ENCODE results near the gene LY9.

Gene LY9

DNA sequence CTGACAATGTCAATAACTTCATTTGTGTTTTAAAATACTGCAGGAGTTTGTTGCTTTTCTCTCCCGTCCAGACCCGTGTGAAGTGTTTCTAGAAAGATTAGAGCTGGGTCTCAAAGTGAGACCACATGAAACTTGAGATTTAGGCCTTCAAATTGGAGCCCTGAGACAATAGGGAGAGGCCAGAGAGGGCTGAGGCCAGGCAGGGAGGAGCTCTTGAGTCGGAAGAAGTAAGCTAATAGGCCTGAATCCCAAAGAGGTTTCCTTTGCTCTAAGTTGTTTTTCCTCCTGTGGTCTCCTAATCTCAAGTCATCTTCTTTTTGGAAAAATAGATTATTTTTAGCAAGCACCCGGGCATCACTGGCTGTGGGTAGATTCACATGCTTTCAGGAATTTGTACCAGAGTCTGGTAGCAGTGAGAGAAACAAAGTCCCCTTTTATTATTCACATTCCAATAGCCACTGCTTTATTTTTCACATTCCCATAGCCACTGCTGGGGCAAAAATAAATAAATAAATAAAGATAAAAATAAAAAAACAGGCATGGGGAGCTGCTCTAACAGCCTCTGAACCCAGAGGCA, 41.1 kb downstream of the LY9 start:
- no peak for DNase-seq (ENCODE audit: low spot score)

DNA sequence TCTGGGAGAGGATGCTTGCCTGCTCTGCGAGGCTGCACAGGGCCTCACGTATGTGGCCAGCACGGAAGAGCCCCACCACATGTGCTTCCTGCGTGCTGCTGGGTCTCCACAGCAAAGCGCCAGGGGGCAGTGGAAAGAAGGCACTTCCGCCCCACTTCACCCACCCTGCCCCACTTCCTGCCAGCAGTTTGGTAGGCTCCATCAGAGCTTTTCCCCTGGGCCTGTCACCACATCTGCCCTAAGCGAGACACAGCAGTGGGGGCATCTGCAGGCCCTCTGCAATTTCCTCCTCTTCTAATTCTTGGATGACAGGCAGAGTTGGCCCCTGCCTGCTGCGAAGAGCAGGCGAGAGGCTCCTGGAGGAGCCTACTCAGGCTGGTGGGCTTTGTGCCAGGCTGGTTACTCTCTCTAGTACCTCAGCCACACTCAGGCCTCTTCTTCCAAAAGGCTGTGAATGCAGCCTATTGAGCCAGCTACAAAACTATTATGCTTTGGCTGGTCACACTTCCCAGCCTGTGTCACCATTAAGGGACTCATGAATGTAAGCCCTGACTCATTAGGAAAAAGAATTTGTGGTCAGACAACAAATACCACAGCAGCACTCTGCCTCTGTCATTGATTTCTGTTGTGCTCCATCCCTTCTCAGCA, 41.7 kb downstream of the LY9 start:
- peak; percentile 21 for DNase-seq (ENCODE audit: low spot score)

DNA sequence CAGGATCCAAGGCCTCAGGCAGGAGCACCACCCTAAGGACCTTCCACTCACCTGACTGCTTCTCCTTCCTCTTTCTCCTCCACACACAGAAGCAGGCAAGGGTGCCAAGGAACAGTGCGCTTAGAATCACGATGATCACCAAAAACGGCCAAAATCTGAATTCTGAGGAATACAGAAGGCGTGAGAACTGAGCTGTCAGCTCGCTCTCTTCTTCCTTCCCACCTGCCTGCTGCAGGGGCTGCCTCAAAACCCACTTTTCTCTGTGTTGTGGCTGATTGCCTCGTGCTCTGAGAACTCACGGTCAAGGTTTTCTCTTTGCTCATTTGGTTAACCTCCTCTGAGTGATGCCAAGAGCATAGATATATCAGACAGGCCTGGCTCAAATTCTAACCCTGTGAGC, 42.9 kb downstream of the LY9 start:
- no peak for DNase-seq (ENCODE audit: low spot score)

DNA sequence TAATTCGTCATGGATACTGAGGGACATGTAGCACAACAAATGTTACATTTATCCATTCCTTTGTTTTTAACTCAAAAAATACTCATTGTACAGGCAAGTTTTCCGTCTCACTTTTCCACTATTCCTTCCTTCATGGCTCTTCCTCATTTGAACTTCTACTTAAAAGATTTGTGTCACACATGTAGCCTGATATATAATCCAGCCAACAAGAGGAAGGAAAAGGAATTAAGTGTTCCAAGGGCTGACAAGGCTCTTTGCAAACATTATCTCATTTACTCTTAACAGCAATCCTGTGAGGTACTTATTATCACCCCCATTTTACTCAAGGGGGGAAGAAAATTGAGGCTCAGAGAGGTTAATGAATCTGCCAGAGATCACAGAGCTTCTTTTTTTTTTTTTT, 43.8 kb downstream of the LY9 start:
- DNase-seq (ENCODE audit: low spot score): no peak

DNA sequence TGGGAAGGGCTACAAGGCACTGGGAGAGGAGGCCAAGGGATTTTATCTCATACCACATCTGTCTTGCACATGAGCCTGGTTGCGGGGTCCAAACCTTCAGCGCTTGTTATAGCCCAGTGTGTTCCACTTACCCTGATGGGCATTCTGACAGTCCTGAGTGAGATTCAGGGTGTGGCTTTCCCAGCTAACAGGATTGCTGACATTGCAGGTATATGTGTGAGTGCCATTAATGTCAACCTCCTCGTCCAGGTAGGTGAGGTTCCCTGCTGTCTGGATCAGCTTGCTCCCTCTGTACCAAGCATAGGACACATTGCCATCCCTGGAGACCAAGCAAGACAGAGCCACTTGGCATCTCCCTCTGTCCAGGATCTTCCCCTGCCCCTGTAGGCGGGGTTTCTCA, 45.1 kb downstream of the LY9 start:
- no peak for DNase-seq (ENCODE audit: low spot score)

DNA sequence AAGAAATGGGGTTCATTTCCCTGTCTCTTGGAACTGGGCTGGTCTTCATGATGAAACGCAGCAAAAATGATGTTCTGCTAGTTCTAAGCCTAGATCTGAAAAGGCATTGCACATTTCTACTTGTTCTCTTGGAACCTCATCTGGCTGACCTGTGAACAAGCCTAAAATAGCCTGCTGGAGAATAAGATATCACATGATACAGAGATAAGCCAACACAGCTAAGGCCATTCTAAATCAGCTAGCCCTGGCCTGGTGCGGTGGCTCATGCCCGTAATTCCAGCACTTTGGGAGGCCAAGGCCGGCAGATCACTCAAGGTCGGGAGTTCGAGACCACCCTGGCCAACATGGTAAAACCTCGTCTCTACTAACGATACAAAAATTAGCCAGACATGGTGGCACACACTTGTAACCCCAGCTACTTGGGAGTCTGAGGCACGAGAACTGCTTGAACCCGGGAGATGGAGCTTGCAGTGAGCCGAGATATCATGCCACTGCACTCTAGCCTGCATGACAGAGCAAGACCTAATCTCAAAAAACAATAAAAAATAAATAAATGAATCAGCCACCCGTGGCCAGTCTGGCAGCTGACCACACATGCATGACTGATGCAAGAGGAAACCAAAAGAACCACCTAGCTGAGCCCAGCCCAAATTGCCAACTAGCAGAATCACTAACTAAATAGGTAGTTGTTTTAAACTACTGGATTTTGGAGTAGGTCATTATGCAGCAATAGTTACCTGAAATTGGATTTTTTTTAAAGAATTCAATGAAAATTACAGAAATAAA, 48.7 kb downstream of the LY9 start:
- DNase-seq (ENCODE audit: low spot score): no peak

DNA sequence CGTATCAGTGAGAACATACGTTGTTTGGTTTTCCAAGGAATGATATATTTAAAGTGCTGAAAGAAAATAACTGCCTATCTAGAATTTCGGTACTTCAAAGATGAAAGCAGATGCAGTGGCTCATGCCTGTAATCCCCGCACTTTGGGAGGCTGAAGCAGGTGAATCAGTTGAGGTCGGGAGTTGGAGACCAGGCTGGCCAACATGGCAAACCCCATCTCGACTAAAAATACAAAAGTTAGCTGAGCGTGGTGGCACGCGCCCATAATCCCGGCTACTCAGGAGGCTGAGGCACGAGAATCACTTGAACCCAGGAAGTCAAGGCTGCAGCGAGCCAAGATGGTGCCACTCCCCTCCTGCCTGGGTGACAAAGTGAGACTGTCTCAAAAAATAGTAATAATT, 50.3 kb downstream of the LY9 start:
- DNase-seq (ENCODE audit: low spot score): no peak

DNA sequence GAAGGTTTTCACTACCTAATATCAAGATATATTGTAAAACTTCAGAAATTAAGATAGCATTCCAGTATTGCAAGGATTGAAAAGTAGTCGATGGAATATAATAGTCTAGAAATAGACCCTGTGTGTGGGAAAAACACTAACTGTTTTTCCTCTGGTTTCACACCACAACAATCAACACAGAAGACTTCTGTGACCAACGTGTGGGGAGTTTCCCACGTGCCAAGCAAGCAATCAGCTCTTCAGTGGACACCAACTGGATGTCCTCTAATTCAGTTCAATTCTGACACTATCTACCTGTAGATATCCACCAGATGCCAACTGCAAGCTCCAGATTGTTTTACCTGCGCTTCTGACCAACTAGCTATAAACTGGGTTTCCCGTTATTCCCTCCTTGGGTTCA, 54.6 kb downstream of the LY9 start:
- DNase-seq (ENCODE audit: low spot score): no peak

DNA sequence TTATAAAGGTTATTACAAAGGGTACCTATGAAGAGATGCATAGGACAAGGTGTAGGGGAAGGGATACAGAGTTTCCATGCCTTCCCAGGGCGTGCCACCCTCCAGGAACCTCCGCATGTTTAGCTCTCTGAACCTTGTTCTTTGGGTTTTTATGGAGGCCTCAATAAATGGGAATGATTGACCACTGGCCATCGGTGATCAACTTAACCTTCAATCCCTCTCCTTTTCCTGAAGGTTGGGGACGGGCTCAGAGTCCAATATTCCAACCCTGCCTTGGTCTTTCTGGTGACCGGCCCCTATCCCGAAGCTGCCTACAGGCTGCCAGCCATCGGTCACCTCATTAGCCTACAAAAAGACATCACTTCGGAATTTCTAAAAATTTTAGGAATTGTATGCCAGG, 55.0 kb downstream of the LY9 start:
- no peak for DNase-seq (ENCODE audit: low spot score)

DNA sequence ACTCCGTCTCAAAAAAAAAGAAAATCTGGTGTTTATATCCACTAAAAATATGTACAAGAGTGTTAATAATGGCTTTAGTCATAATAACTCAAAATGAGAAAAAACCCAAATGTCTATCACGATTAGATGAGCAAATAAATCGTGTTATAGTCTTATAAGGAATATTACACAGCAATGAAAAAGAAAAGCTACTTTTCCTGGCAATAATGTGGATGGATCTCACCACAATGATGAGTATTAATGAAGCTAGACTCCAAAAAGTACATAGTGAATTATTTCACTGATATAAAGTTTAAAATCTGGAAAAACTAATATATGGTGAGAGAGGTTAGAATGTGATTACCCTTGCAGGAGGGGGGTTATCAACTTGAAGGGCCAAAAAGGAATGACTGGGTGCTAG, 57.0 kb downstream of the LY9 start:
- DNase-seq (ENCODE audit: low spot score): no peak

DNA sequence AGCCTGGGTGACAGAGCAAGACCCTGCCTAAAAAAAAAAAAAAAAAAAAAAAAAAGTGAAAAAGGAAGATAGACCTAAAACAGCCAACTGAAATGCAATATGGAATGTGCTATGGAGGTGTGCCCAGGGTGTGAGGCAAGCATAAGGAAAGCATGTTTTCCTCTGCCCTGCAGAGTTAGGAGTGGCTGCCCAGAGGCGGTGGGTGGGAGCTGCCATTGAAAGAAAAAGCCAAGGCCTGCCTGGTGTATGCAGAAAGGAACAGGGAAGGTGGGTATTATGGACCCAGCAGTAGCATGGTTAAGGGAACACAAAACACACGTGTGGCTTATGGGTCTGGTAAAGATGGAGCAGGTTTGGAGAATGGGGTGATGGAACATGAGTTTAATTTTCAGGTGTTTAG, 57.8 kb downstream of the LY9 start:
- DNase-seq (ENCODE audit: low spot score): no peak

DNA sequence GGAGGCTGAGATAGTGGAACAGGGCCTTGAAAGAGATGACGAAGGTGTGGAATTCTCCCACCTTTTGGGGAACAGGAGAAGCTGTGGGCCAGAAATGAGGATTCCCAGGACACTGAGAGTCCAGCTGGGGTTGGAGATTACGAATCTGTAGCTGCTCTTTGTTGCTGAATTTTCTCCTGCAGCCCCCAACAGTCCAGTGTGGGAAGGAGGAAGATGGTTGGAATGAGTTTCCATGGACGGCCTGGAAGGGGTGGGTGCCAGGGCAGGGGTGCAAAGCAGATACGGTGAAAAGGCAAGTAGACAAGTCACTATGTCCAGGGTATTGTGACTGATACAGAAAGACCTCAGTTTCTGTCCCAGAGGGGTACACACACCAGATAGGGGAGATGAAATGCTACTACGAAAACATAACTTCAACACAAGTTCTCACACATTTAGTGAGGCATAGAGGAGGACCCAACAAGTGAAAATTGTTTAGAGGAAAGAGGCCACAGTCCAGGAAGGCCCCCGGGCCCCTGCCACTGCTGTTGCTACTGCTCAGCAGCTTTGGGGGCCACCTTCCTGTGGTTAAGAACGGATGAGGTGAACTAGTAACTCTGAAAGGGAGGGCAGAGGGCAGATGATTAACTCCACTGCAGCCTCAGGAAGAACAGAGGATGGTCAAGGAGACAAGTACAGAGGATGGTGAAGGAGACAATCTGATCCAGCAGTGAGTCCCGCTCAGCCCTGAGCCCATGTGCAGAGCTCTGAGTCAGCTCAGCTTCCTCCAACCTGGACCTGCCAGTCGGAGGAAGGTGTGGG, 59.4 kb downstream of the LY9 start:
- no peak for DNase-seq (ENCODE audit: low spot score)

DNA sequence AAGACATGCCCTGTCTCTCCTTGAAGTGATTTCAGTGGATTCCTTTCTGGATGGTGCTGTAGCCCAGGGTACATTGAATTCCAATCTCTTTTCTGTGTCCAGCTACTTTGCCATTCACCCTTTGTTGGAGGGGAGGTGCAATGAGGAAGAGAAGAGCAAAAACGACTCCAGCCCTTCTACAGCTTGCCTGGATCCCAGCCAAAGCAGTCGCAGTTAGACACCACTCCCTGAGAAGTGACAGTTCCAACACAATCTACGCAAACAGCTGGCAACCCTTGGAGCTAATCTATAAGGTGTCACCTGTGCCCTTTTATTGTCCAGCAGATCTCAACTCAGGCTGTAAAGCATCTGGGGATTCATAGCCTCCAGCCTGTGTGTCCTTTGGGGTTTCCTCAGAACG, 62.1 kb downstream of the LY9 start:
- no peak for DNase-seq (ENCODE audit: low spot score)

DNA sequence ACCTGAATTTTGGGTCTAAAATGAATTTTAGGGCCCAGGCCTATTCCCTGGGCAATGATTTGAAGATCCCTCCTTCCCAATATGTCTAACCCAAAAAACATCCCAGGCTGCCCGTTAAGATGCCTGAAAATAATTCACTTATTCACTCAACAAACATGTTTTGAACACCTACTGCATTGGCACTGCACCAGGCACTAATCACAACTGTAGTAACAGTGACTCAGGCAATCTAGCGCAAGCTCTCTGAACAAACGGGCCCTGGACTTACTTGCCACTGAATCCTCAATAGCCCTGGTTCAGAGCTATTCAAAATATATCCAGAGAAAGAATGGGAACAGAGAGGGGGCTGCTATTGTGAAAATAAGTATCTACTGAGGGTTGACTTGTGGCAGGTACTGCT, 62.5 kb downstream of the LY9 start:
- DNase-seq (ENCODE audit: low spot score): no peak

DNA sequence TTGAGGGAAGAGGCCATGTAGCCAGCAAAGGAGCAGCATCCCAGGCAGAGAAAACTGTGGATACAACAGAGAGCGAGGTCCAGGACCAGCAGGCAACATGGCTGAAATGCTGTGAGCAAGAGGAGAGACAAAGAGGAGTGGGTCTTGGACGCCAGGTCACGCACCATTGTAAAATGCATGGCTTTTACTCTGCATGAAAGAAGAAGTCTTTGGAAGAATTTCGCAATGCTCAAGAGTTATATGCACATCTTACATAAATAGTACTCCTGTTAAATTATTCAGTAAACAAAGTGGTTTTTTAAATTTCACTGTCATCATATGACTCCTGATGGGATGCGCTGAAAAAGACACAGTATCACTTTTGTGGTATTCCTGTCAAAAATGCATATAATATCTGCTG, 63.2 kb downstream of the LY9 start:
- no peak for DNase-seq (ENCODE audit: low spot score)

DNA sequence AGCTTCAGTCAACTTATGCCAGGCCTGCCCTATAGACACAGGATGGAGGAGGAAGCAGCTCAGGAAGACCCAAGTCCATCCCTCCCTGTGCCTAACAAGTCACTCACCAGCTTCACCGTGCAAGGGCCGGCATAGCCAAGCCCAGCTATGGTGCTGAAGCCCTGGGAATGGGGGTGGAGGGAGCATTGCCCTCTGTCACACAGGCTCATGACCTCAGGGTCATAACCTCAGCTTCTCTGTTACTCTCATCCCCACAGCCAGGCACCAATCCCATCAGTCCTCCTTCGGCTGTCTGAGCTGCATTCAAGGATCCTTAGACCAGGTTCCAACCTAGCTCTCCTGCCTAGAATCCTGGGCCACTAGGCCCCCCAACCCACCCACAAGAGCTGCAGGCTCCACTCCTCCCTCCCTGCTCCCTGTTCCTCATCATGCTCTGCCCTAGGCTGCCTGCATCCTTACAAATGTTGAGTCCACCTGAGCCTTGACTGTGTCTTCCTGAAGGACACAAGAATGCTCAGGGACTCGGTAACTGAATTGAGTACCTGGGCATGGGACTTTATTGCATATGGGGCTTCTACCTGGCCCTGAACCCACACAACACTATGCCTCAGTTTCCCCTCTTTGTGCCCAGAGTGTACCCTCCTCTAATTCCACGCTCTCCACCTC, 65.0 kb downstream of the LY9 start:
- DNase-seq (ENCODE audit: low spot score): no peak

DNA sequence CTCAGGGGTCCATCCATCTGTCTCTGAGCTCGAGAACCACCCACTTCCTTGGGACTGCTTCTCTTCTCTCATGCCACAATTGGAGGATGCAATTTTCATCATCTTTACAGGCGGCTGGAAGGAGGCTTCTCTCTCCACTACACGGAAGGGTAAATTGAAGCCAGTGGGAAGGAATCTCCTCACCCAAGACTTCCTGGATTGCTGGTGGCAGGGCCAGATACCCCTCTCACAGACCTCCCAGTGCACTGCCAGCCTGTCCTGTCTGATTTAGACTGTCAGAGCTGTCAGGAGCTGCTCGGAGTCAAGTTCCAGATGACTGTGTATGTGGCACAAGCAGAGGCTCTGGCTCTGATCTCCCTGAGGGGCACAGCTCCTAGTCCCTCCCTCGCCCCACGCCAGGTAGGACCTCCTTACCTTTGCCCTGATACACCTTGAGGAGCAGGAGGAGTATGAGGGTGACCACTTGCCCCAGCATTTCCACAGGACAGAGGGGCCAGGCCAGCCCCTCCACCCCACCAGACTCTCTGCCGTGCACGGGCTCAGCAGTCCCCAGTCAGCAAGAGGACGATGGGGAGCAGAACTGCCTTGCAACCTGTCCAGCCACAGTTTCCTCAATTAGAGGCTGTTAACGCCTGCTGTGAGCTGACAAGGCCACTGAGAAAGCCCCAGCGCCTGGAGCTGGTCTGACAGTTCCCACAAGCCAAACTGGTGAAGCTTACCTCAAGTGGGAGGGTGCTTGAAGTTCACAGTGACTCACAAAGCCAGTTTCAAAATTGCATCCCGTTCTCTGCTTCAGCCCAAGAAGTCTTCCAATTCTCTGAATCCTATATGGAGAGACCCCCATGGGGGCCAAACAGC, 66.5 kb downstream of the LY9 start, which contains the start of gene CD244:
Gene CD244, minus strand, starts transcription at position 685 of the 858 bp plus-strand sequence. Its CDS starts 210 bp downstream, at position 475.
- no peak for DNase-seq (ENCODE audit: low spot score)

DNA sequence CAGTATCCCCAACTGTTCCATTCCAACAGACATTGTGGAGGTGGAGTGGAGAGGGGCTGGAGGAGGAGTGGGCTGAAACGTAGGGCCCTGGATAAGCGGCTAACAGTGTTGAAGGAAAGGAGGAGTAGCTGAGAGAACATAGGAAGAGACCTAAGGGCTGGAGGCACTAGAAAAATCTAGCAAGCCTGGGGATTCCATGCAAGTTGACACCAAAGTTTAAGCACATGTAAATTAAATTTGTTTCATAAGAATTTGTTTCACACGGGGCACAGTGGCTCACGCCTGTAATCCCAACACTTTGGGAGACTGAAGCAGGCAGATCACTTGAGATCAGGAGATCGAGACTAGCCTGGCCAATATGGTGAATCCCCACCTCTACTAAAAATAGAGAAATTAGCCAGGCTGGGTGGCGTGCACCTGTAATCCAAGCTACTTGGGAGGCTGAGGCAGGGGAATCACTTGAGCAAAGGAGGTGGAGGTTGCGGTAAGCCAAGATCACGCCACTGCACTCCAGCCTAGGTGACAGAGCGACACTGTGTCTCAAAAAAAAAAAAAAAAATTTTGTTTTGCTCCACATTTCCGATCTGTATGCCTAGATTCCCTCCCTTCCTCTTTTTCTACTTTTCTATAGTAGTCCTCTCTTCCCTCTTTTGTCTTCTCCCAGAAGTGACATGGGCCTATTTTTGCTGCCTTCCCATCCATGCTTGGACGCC, 67.2 kb downstream of the LY9 start:
- no peak for DNase-seq (ENCODE audit: low spot score)

DNA sequence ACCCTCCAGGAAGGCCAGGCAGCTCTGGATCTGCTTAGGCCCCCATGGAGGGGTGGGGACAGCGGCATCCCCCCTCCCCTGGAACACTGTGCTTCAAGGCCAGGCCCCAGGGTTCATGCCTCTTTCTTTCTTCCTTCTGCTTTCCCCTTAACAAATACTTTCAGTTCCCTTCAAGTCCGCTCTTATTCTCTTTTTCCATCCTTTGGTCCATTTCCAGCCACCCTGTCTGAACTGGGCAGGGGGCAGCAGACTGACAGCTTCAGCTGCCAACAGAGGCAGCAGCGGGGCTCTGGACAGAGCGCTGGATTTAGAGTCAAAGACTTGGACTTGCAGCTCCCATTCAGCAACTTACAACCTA, 67.8 kb downstream of the LY9 start:
- DNase-seq (ENCODE audit: low spot score): no peak

DNA sequence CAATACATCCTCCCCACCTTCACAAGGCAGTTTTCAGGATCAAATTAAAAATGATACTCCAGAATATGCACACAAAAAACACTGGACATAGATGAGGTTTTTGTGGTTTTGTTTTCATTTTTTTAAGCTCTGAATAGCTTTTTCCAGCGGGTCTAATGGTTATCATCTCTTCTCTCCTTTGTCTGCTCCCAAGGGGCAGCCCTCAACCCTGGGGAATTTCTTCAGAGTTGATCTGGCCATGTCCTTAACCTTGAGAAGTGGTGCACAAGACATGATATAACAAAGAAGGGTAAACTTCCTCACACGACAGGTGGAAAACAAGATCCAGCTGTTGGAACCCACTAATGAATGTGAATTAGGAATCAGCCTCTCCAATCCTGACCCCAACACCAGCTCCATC, 68.2 kb downstream of the LY9 start:
- DNase-seq (ENCODE audit: low spot score): no peak

DNA sequence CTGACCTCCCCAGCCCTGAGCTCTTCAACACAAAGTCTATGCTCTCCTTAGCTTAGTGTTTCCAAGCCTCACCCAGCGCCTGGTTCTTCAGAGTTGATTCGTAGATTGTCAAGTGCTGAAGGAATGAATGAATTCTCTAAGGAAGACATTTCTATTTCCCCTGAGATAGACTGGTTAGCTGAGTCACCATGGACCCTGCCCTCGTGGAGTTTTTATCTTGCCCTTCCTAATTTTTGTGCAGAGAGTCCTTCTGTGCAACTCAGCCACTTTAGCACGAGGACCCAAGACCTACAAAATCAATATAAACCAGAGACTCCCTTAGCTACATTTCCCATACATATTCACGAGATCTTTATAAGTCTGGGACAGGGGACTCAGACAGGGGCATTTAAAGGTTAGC, 69.4 kb downstream of the LY9 start:
- DNase-seq (ENCODE audit: low spot score): no peak
